Endodermal cell (in vitro differentiated cells): ENCODE results near the gene LMF1. TPM values are rescaled to one million over a fixed set of nuclear protein-coding genes. Genes with fewer than 3 reads are reported as not detected.

Source experiments
- DNase-seq: peaks from one replicate; pipeline ENCODE4 v3.0.0-alpha.2; 2017
- H3K27ac ChIP-seq: 2 replicates; pipeline ENCODE4 v1.5.1; 2013; ENCODE audit warnings: mild to moderate bottlenecking, low read depth, low read length, moderate library complexity
- H3K27me3 ChIP-seq: 2 replicates; pipeline ENCODE4 v1.6.1; 2013; ENCODE audit warnings: mild to moderate bottlenecking, low read length, moderate library complexity; ENCODE audit not compliant: insufficient read depth, control insufficient read depth, poor library complexity, severe bottlenecking
- H3K36me3 ChIP-seq: 2 replicates; pipeline ENCODE4 v1.7.0; 2013; ENCODE audit warnings: mild to moderate bottlenecking, low read length, moderate library complexity; ENCODE audit not compliant: control insufficient read depth, insufficient read depth
- H3K4me1 ChIP-seq: one replicate; pipeline ENCODE4 v1.7.0; 2013; ENCODE audit warnings: low read length; ENCODE audit not compliant: control insufficient read depth, insufficient read depth
- H3K4me3 ChIP-seq: 2 replicates; pipeline ENCODE4 v1.5.1; 2013; ENCODE audit warnings: mild to moderate bottlenecking, low read length, moderate library complexity
- H3K9ac ChIP-seq: 2 replicates; pipeline ENCODE4 v1.6.1; 2013; ENCODE audit warnings: mild to moderate bottlenecking, low read length, moderate library complexity; ENCODE audit not compliant: poor library complexity, severe bottlenecking; ENCODE audit errors: extremely low read depth
- H3K9me3 ChIP-seq: 2 replicates; pipeline ENCODE4 v1.6.1; 2013; ENCODE audit warnings: mild to moderate bottlenecking, low read length, moderate library complexity; ENCODE audit not compliant: control insufficient read depth
- H3K27ac Mint-ChIP-seq: 2 replicates; pipeline ENCODE4 v1.8.0; 2020; ENCODE audit warnings: mixed read lengths
- H3K27me3 Mint-ChIP-seq: 2 replicates; pipeline ENCODE4 v1.8.0; 2021; ENCODE audit warnings: mild to moderate bottlenecking, mixed read lengths; ENCODE audit not compliant: insufficient read depth
- H3K36me3 Mint-ChIP-seq: 2 replicates; pipeline ENCODE4 v1.8.0; 2020; ENCODE audit warnings: low read depth, mixed read lengths
- H3K4me1 Mint-ChIP-seq: 2 replicates; pipeline ENCODE4 v1.8.0; 2020; ENCODE audit warnings: mixed read lengths
- H3K4me3 Mint-ChIP-seq: 2 replicates; pipeline ENCODE4 v1.8.0; 2020; ENCODE audit warnings: mild to moderate bottlenecking, moderate library complexity, mixed read lengths
- H3K9me3 Mint-ChIP-seq: 2 replicates; pipeline ENCODE4 v1.8.0; 2020; ENCODE audit warnings: mild to moderate bottlenecking, mixed read lengths
- CTCF ChIP-seq: fragments of 200-600 bp; sonication (generic); conservative IDR thresholded peaks from 2 replicates; pipeline ENCODE4 v1.5.0; 2021; ENCODE audit warnings: antibody characterized with exemption, mild to moderate bottlenecking
- WGBS, 2 experiments: methylation state at CpG; one replicate each; pipeline versions ENCODE4 v1.1.5 to v1.1.7; 2013; ENCODE audit warnings: missing lambda C conversion rate in 2 of 2, mixed read lengths in 1 of 2; ENCODE audit not compliant: insufficient coverage in 1 of 2, insufficient read length in 1 of 2; 5-methylcytosine and 5-hydroxymethylcytosine counted together
- total RNA-seq, 2 donors: library from RNA; stranded (reverse); fragmentation: NEBNext Ultra II Directional in 1 of 2; extraction: Animal tissue kit (Norgen Biotek cat#: 25700) in 1 of 2; gene quantifications; 2 replicates in 1 of 2; 3 replicates in 1 of 2; pipeline ENCODE4 v1.2.1, GENCODE V29; 2021

Gene LMF1
- total RNA-seq, 2 donors from 2014 or later: 13.7 to 15.1 TPM

GRCh38 chr16:964356-965035 lies 6.3 kb downstream of the LMF1 start:
- TF ChIP-seq CTCF: no peak
- Mint-ChIP-seq H3K36me3 (peaks cover 19% of the 10 kb centered on the region), H3K4me3 (no peak overlapping the region), H3K27me3 (peaks cover 3% of the 10 kb centered on the region), H3K4me1 (peaks cover 7% of the 10 kb centered on the region), H3K9me3 (peaks cover 15% of the 10 kb centered on the region), H3K27ac (no peak overlapping the region)
- Histone ChIP-seq H3K4me3 (no peak overlapping the region), H3K27me3 (no peaks in the 10 kb centered on the region), H3K9ac (no peak overlapping the region), H3K4me1 (no peaks in the 10 kb centered on the region), H3K27ac (no peak overlapping the region), H3K36me3 (peaks cover 3% of the 10 kb centered on the region), H3K9me3 (peaks cover 4% of the 10 kb centered on the region)
- no peak for DNase-seq
- 91 to 92% methylated on average over 27 of the region's 27 CpGs for WGBS, 2 experiments

- H3K9ac ChIP-seq: no peak overlapping the region
- H3K4me1 Mint-ChIP-seq: peaks cover 7% of the 10 kb centered on the region
- H3K27ac Mint-ChIP-seq: no peak overlapping the region
These were observed 6.9 kb downstream of the LMF1 start for GRCh38 chr16:963913-964312.

More at GRCh38 chr16:963913-964312, 6.9 kb downstream of the LMF1 start:
- H3K27me3 Mint-ChIP-seq: peaks cover 3% of the 10 kb centered on the region
- Histone ChIP-seq H3K9me3 (peaks cover 4% of the 10 kb centered on the region), H3K27me3 (no peaks in the 10 kb centered on the region), H3K27ac (no peak overlapping the region), H3K4me1 (no peaks in the 10 kb centered on the region), H3K4me3 (no peak overlapping the region), H3K36me3 (peaks cover 3% of the 10 kb centered on the region)
- no peak for DNase-seq
- H3K36me3 Mint-ChIP-seq: peaks cover 19% of the 10 kb centered on the region
- 87 to 93% methylated on average over 14 to 16 of the region's 17 CpGs for WGBS, 2 experiments
- H3K4me3 Mint-ChIP-seq: no peak overlapping the region
- TF ChIP-seq CTCF: no peak
- H3K9me3 Mint-ChIP-seq: peaks cover 15% of the 10 kb centered on the region
